Measurements from ENCODE around the gene STYXL1.

STYXL1 gene

GRCh38 chr7:75966190-75966961 lies 81.4 kb downstream of the STYXL1 start:
- Histone ChIP-seq H3K27ac (peak overlapping the region in 19 of 21 experiments; percentile 37 to 85 (median 70)), H3K4me3 (no peak overlapping the region)

DNA sequence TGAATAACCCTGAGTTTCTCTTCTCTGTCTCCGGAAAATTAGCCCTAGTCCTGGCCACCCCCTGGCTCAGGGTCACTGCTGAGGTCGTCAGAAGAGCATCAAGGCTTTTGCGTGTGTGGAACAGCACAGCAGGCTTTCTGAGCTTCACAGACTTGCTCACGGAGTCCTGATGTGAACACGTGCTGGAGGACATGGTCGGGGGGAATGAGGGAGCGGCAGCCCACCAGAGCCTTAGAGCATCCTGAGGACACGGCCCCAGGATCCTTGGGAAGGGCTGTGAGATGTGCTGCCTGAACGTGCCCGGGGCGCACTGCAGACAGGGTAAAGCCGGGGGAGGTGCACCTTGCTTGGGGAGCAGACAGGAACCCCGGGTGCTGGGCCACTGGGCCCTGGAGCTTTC lies 82.2 kb downstream of the STYXL1 start:
- H3K4me3 ChIP-seq, result no peak overlapping the region
- H3K27ac ChIP-seq, result peak overlapping the region in 16 of 21 experiments; percentile 37 to 85 (median 72)

DNA sequence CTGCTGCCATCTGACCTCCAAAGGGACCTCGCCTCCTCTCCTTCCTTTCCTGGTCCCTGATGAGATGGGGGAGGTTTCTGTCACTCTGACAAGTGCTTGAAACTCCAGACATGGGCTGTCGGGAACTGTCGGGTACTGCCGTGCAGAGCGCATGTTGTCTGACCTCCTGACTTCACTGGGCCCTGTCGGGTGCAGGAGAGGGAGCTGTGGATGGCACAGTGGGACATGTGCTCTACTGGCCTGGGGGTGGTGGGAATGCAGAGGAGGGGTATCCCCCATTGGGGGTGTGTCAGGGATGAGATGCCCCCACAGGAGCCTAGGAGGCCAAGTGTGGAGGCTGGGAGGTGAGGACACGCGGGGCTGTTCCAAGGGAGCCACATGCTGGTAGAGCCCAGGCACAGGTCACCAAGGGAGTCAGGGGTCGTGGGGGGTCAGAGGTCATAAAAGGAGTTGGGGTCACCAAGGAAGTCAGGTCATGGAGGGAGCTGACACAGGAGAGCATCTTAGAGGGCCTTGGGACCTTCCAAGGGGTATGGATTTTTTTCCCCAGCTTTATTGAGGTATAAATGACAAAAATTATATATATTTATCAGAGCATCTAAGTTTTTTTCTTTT lies 84.3 kb downstream of the STYXL1 start:
- Histone ChIP-seq H3K27ac (peak overlapping the region in 20 of 21 experiments; percentile 4 to 87 (median 68)), H3K4me3 (no peak overlapping the region)

DNA sequence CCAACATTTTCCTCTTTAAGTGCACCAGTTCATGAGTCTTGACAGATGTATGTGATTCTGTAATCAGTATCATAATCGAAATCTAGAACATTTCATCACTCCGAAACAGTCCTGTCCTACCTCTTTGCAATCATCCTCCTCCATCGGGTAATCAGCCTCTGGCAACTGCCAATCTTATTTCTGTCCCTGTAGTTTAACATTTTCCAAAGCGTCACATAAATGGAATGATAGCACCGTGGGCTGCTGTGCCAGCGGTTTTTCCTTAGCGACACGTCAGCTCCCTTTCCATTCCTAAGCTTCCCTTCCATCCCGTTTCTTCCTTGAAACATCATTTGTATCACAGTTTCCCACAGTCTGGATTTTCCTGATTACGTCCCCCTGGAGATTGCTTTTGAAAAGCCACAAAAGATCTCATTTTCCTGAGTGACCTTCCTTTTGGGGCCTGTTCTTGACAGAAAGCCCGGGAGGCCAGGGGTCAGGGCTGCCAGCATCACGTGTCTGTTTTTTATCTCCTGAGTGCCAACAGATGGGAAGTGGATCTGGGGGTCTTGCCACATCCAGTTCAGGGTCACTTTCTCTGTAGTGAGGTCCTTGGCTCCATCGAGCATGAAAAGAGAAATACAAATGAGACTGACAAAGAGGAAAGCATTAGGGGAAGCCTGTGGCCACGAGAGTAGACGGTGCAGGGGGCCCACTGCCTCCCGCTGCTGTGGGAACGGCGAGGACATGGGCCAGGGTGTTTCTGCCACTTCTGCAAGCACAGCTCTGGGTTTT lies 85.0 kb downstream of the STYXL1 start:
- H3K4me3 ChIP-seq, result no peak overlapping the region
- H3K27ac ChIP-seq, result peak overlapping the region in 20 of 21 experiments; percentile 4 to 87 (median 68)

DNA sequence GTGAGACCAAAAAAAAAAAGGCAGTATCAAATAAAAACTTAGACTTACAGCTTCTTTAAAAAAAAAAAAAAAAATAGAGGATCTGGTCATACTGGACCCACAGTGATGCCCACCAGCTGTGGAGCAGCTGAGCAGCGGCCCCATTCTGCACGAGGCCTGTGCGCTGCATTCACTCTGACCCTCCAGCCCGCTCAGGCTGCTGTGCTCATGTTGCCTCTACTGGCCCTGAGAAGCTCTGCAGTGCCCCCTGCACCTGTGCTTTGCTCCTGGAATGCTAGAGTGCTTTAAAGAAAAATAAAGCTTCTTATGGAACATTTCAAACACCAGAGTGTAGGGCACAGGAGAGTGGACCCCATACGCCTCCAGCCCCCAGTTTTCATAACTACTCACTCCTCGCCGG lies 86.6 kb downstream of the STYXL1 start:
- Histone ChIP-seq H3K4me3 (no peak overlapping the region), H3K27ac (peak overlapping the region in 3 of 21 experiments; percentile 68 to 84 (median 69))

DNA sequence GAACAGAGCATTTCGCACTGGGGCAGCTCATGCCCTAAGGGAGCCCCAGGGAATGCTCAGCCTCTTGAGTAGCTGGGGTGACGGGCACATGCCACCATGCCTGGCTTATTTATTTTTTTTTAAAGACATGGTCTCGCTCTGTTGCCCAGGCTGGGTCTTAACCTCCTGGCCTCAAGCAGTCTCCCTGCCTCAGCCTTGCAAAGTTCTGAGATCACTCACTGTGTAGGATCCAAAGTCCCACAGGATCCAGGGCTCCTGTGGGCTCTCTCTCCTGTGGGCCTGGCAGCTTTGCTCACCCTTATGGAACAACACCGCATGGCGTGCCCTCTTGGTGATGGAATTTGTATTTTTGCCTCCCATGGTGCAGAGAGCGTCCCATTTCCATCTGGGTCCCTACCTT lies 87.4 kb downstream of the STYXL1 start:
- Histone ChIP-seq H3K4me3 (no peak overlapping the region), H3K27ac (peak overlapping the region in 1 of 21 experiments; percentile 11)

DNA sequence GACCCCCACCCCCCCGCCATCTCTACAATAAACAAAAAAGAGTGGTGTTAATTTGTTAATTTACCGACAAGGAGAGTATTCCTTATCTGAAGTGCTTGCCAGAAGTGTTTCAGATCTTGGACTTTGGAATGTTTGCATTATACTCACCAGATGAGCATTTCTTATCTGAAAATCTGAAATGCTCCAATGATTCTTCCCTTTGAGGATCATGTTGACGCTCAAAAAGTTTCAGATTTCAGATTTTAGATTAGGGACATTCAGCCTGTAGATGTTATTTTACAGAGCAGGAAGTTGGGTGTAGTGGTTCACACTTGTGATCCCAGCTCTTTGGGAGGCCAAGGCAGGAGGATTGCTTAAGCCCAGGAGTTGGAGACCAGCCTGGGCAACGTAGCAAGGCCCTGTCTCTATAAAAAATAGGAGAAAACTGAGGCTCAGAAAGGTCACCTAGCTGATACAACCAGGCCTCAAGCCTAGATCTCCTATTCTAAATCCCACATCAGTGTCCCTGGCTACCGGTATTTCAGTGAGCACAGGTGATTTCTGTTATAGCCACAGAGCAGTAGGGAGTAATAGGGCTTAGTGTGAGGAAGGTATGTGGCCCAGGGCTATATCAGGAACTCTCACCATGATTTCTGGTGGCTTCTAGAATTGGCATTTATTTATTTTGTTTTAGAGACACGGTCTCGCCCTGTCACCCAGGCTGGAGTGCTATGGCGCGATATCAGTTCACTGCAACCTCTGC lies 88.8 kb downstream of the STYXL1 start:
- H3K4me3 ChIP-seq, result no peak overlapping the region
- peak overlapping the region in 1 of 21 experiments; percentile 31 for H3K27ac ChIP-seq

- H3K27ac ChIP-seq, result peak overlapping the region in 9 of 21 experiments; percentile 3 to 57 (median 41)
- no peak overlapping the region for H3K4me3 ChIP-seq
Observed at GRCh38 chr7:75957021-75957736, 90.6 kb downstream of the STYXL1 start.

GRCh38 chr7:75955331-75955955 lies 92.4 kb downstream of the STYXL1 start:
- Histone ChIP-seq H3K4me3 (no peak overlapping the region), H3K27ac (peak overlapping the region in 1 of 21 experiments; percentile 41)

GRCh38 chr7:75953931-75954330 lies 93.9 kb downstream of the STYXL1 start:
- Histone ChIP-seq H3K27ac (peak overlapping the region in 4 of 21 experiments; percentile 11 to 32 (median 18)), H3K4me3 (no peak overlapping the region)

- no peak overlapping the region for H3K4me3 ChIP-seq
- H3K27ac ChIP-seq, result peak overlapping the region in 4 of 21 experiments; percentile 11 to 32 (median 18)
Observed at GRCh38 chr7:75953431-75953830, 94.4 kb downstream of the STYXL1 start.

GRCh38 chr7:75951506-75951905 lies 96.3 kb downstream of the STYXL1 start:
- Histone ChIP-seq H3K4me3 (no peak overlapping the region), H3K27ac (peak overlapping the region in 15 of 21 experiments; percentile 4 to 77 (median 39))

DNA sequence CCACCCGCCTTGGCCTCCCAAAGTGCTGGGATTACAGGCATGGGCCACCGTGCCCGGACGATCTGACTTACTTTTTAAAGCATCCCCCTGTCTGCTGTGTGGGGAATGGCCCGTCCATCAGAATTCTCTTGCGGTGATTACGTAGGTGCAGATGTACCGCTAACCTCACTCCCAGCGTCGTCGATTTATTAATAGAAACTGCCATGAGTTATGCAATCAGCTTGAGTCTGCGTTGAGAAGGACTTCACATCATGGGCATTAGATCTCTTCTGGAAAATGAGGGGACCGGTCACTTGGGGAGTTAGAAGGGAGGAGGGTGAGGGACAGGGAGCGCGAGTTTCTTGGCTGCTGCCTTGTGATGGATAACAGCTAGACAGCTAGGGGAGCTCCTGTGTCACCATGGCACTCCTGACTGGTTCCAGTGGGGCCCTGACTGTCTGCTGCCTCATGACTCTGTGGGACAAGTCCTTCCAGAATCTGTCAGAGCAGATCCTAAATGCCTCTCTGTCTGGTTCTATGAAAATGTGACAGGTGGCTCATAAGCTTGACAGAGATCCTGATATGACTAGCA lies 97.6 kb downstream of the STYXL1 start:
- Histone ChIP-seq H3K4me3 (no peak overlapping the region), H3K27ac (peak overlapping the region in 5 of 21 experiments; percentile 5 to 77 (median 49))

GRCh38 chr7:75948179-75948578 lies 99.6 kb downstream of the STYXL1 start:
- no peak overlapping the region for H3K4me3 ChIP-seq
- H3K27ac ChIP-seq, result peak overlapping the region in 1 of 21 experiments; percentile 12

Measured in skin epidermis (tissue), 12 donors.